ENCODE data around the gene IRF4. TPM values are rescaled to one million over a fixed set of nuclear protein-coding genes. Genes with fewer than 3 reads are reported as not detected.

IRF4 gene
- total RNA-seq, 1 experiment from 2014 or later, result 0.72 TPM

DNA sequence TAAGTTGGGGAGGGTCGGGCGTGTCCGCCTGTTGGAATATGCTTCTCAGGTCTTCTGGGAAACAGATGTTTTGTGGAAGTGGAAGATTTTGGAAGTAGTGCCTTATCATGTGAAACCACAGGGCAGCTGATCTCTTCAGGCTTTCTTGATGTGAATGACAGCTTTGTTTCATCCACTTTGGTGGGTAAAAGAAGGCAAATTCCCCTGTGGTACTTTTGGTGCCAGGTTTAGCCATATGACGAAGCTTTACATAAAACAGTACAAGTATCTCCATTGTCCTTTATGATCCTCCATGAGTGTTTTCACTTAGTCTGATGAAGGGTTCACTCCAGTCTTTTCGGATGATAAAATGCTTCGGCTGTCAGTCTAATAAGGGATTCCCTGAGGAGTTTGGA, 4.6 kb downstream of the IRF4 start:
- Histone ChIP-seq H3K27me3 (ENCODE audit: control insufficient read depth, insufficient read depth, low read length) (peaks cover 5% of the 10 kb centered on the region), H3K4me3 (ENCODE audit: low read depth in 2 of 2, low read length in 2 of 2) (no peak overlapping the region), H3K36me3 (ENCODE audit: control insufficient read depth, insufficient read depth, low read length) (no peaks in the 10 kb centered on the region), H3K9me3 (ENCODE audit: control insufficient read depth, insufficient read depth, low read depth, low read length) (no peaks in the 10 kb centered on the region), H3K4me1 (ENCODE audit: control insufficient read depth, insufficient read depth, low read length) (no peaks in the 10 kb centered on the region; the same call in 1 of the 2 replicates), H3K27ac (ENCODE audit: low read length) (no peak overlapping the region)
- in situ Hi-C loops (cut with HindIII; ENCODE audit: low pct_unique_long_range_greater_than_20kb, low sequenced_read_pairs) (no loop called here), intact Hi-C loops (cut with micrococcal nuclease; ENCODE audit: unreplicated experiment) (no loop called here)
- CTCF ChIA-PET, result no interaction called here
- POLR2A ChIA-PET, result no interaction called here
- TF ChIP-seq TCF7L2 (IDR thresholded peaks at IDR 0.05; ENCODE audit: low read depth, low read length), result no peak
- no peak for TF ChIP-seq SIN3A (IDR thresholded peaks at IDR 0.05; ENCODE audit: borderline replicate concordance, insufficient read depth, low read depth, low read length)
- TF ChIP-seq POLR2AphosphoS5 (IDR thresholded peaks at IDR 0.05; ENCODE audit: low read depth, low read length), result no peak
- no peak for TF ChIP-seq REST (IDR thresholded peaks at IDR 0.05; ENCODE audit: insufficient read depth in 1 of 2, low read depth in 2 of 2, low read length in 1 of 2)
- no peak for TF ChIP-seq CTCF (IDR thresholded peaks at IDR 0.05)
- DNase-seq (ENCODE audit: low read depth, low spot score) (no peak), ATAC-seq (no peak)
- no TSS peak for BruUV-seq (replicated peaks)

DNA sequence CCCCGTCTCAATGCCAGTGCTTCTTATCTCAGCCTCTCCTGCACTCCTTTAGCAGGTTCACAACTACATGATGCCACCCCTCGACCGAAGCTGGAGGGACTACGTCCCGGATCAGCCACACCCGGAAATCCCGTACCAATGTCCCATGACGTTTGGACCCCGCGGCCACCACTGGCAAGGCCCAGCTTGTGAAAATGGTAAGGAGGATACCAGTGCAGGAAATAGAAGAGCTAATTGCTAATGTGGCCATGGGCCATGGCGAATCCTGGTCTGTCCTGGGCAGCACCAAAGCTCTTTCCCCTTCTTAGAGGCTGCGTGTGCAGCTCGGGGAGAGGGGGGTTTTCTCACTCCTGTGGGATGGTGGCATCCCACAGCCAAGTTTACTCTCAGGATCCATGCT, 5.5 kb downstream of the IRF4 start:
- Histone ChIP-seq H3K27me3 (ENCODE audit: control insufficient read depth, insufficient read depth, low read length) (peaks cover 5% of the 10 kb centered on the region), H3K27ac (ENCODE audit: low read length) (no peak overlapping the region), H3K9me3 (ENCODE audit: control insufficient read depth, insufficient read depth, low read depth, low read length) (no peaks in the 10 kb centered on the region), H3K4me3 (ENCODE audit: low read depth in 2 of 2, low read length in 2 of 2) (no peak overlapping the region), H3K36me3 (ENCODE audit: control insufficient read depth, insufficient read depth, low read length) (no peaks in the 10 kb centered on the region), H3K4me1 (ENCODE audit: control insufficient read depth, insufficient read depth, low read length) (no peaks in the 10 kb centered on the region; the same call in 1 of the 2 replicates)
- BruUV-seq (replicated peaks), result no TSS peak
- TF ChIP-seq CTCF (IDR thresholded peaks at IDR 0.05), result no peak
- ATAC-seq, result no peak
- no peak for DNase-seq (ENCODE audit: low read depth, low spot score)
- intact Hi-C loops (cut with micrococcal nuclease; ENCODE audit: unreplicated experiment) (no loop called here), in situ Hi-C loops (cut with HindIII; ENCODE audit: low pct_unique_long_range_greater_than_20kb, low sequenced_read_pairs) (no loop called here)
- ChIA-PET CTCF (no interaction called here), POLR2A (no interaction called here)

DNA sequence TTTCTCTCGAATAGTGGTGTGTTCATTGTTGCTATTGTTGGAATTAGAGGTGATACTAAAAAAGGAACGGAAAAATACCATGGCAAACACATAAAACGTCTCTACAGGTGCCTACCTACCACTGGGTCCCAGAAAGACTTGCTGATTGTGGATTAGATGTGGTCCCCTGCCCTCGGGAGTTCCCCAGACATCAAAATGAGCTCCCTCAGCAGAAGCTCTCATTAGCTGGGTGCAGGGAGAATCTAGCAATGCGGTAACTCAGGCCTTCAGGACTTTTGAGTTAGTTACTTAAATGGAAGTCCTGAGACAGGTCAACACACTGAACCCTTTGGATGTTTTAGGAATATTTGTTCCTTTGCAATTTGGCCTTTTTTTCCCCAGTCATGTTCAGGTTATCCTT, 6.1 kb downstream of the IRF4 start:
- ChIA-PET CTCF (no interaction called here), POLR2A (interaction anchor here (0.5 kb wide), 1 partner anchor 36 kb away, joined by 4 read pairs; no protein-coding TSS in a partner anchor)
- no TSS peak for BruUV-seq (replicated peaks)
- Histone ChIP-seq H3K36me3 (ENCODE audit: control insufficient read depth, insufficient read depth, low read length) (no peaks in the 10 kb centered on the region), H3K9me3 (ENCODE audit: control insufficient read depth, insufficient read depth, low read depth, low read length) (no peaks in the 10 kb centered on the region), H3K27me3 (ENCODE audit: control insufficient read depth, insufficient read depth, low read length) (peaks cover 5% of the 10 kb centered on the region), H3K27ac (ENCODE audit: low read length) (no peak overlapping the region), H3K4me3 (ENCODE audit: low read depth in 2 of 2, low read length in 2 of 2) (no peak overlapping the region), H3K4me1 (ENCODE audit: control insufficient read depth, insufficient read depth, low read length) (no peaks in the 10 kb centered on the region; the same call in 1 of the 2 replicates)
- TF ChIP-seq TCF7L2 (IDR thresholded peaks at IDR 0.05; ENCODE audit: low read depth, low read length) (no peak), CTCF (IDR thresholded peaks at IDR 0.05) (no peak), REST (IDR thresholded peaks at IDR 0.05; ENCODE audit: insufficient read depth in 1 of 2, low read depth in 2 of 2, low read length in 1 of 2) (no peak), POLR2AphosphoS5 (IDR thresholded peaks at IDR 0.05; ENCODE audit: low read depth, low read length) (no peak)
- DNase-seq (ENCODE audit: low read depth, low spot score), result no peak
- intact Hi-C loops (cut with micrococcal nuclease; ENCODE audit: unreplicated experiment), result no loop called here
- in situ Hi-C loops (cut with HindIII; ENCODE audit: low pct_unique_long_range_greater_than_20kb, low sequenced_read_pairs), result no loop called here
- no peak for ATAC-seq

Data from Panc1 (cell line).